SKM-1 treated with dmso at 0.1 percent for 144 hours (cell line): Measurements from ENCODE around the gene GRM5.

ENCODE experiments used
- DNase-seq: peaks from one replicate; lab custom pipeline; 2025; ENCODE audit not compliant: unreplicated experiment; lab: John Stamatoyannopoulos, UW

GRM5 gene

DNA sequence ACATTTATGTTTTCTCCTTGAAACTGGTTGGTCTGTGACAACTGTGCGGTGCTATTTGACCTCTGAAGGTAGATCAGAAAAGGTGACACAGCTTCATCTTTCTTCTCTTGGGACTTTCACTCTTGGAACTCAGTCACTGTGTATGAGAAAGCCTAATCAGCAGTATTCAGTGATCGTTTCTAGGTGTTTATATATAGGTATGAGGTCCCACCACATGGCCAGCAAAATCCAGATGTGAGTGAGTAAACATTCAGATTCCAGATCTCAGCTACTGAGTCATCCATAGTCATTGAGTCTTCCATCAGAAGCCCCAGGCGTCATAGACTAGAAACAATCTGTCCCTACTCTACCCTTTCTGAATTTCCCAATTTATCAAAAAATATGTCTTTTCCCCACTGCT, 610.9 kb downstream of the GRM5 start:
- no peak for DNase-seq
